C4-2B (cell line): ENCODE results near the gene MCU.

Experiments
- H3K27ac ChIP-seq: fragments of 450-650 bp; 2 replicates; pipeline ENCODE4 v1.5.1; 2017
- ZFX ChIP-seq: fragments of 450-650 bp; IDR thresholded peaks from 2 replicates; pipeline ENCODE4 v1.6.1; 2017
- TF ChIP-seq, protein P1 (sequence below): fragments of 450-650 bp; conservative IDR thresholded peaks from 2 replicates; pipeline ENCODE4 v1.5.1; 2017; ENCODE audit warnings: mild to moderate bottlenecking

MCU gene

DNA sequence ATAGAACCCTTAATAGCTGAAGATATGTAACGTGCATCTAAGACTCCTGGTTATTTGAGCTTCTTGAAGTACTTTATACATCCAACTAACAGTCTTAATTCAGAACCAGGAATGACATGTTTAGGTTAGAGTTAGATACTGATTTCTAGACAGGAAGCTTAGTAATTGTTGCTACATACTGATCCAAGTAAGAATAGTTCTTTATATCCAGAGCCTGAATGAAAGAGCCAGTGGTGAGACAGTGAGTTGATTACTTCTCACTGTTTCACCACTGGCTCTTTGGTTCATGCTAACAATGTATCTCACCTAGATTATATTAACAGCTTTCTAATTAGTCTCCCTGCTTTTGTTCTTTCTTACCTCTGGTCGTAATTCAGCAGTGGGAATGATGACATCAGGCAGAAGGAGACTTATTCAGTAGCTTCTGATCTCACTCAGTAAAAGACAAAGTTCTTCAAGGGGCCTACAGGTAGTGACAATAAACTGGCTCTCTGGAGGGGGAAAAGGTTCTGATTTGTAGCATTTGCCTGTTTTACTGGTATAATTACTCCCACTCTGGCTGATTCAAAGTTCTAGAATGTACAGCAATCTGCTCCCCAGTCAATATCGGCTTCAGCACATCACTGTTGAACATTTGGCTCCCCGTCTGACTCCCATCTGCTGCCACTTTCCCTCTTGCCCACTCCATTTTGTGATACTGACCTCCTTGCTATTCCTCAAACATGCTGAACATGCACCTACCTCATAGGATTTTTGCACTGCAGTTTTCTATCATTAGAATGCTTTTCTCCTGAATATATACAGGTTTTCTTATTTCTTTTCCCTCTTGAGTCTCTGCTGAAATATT lies 29.1 kb downstream of the MCU start:
- no peak overlapping the region for H3K27ac ChIP-seq
- TF ChIP-seq, protein P1, sequence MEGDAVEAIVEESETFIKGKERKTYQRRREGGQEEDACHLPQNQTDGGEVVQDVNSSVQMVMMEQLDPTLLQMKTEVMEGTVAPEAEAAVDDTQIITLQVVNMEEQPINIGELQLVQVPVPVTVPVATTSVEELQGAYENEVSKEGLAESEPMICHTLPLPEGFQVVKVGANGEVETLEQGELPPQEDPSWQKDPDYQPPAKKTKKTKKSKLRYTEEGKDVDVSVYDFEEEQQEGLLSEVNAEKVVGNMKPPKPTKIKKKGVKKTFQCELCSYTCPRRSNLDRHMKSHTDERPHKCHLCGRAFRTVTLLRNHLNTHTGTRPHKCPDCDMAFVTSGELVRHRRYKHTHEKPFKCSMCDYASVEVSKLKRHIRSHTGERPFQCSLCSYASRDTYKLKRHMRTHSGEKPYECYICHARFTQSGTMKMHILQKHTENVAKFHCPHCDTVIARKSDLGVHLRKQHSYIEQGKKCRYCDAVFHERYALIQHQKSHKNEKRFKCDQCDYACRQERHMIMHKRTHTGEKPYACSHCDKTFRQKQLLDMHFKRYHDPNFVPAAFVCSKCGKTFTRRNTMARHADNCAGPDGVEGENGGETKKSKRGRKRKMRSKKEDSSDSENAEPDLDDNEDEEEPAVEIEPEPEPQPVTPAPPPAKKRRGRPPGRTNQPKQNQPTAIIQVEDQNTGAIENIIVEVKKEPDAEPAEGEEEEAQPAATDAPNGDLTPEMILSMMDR: no peak
- no peak for TF ChIP-seq ZFX

DNA sequence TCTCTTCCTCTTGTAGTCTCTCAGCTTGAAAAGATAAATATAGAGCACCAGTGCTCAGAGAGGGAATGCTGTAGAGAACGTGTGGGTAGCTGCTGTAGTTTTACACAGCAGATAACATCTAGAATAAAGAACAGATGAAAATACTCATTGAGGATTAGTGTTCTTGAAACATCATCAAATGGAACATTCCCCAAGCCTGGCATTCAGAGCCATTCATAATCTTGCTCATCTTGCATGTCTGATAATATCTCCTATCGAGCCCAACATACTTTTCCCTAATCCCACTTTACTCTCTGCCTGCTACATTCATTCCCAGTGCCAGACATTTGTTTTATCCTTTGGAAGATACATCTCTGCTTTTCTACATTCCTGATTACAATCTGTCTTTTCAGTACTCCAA lies 35.2 kb downstream of the MCU start:
- no peak overlapping the region for H3K27ac ChIP-seq
- no peak for TF ChIP-seq ZFX
- TF ChIP-seq, protein P1: no peak

DNA sequence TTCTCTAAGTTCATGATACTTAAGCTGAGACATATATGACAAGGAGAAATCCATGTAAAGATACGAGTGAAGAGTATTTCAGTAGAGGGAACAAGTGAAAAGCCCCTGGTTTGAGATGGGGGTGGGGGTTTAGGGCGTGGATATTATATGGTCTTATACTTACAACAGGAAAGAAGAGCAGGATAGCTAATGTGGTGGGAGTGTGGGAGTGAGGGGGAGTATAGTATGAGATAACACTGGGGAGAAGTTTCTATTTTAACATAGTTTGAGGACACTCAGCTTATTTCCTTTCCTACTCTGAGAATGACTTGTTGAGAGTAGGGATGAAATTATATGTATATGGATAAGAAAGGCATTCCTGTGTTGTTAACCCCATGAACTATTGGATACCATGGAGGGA lies 36.5 kb downstream of the MCU start:
- H3K27ac ChIP-seq: no peak overlapping the region
- TF ChIP-seq ZFX: no peak
- TF ChIP-seq, protein P1: no peak

DNA sequence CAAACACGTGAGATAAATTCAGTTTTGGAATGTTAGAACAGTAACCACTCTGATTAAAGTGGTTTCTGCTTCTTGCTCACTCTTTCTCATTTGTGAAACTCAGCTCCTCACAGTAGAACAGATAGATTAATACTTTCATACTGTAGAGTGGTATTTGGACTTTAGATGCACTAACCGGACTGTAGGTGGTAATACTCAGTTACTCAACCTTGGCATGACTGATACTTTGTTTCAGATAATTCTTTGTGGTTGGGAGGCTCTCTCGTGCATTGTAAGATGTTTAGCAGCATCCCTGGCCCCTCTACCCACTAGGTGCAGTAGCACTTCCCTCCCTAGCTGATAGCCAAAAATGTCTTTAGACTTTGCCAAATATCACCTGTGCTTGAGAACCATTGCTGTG lies 37.6 kb downstream of the MCU start:
- H3K27ac ChIP-seq: no peak overlapping the region
- TF ChIP-seq ZFX: no peak
- TF ChIP-seq, protein P1: no peak

DNA sequence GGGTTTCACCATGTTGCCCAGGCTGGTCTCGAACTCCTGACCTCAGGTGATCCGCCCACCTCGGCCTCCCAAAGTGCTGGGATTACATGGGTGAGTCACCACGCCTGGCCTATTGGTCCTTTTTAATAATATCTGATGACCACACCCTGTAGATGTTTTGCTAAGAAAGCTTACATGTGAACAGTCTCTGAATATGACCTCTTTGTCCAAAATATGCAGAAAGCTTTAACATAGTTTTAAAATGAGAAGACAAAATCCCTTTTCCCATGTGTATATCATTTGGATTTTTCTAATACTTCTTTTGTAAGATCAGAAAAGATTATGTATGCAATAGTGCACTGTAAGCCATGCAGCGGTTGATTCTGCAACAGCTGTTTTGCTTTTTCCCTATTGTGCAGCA lies 38.5 kb downstream of the MCU start:
- H3K27ac ChIP-seq: no peak overlapping the region
- TF ChIP-seq ZFX: no peak
- TF ChIP-seq, protein P1: no peak

DNA sequence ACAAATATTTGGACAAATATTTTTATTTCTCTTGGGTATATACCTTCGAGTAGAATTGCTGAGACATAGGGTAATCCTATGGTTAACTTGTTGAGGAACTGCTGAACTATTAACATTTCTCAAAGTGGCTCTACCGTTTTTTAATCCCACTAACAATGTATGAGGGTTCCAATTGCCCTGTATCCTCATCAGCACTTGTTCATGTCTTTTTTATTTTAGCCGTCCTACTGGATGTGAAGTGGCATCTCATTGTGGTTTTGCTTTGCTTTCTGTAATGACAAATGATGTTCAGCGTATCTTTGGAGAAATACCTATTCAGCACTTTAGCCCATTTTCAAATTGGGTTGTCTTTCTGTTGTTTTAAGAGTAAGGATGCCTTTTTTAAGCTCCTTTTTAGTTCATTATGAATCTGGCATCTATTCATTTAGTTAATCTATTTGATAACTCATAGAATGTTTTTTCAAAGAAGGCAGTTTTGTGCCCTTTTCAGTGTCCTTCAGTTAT lies 40.0 kb downstream of the MCU start:
- H3K27ac ChIP-seq: no peak overlapping the region
- no peak for TF ChIP-seq ZFX
- TF ChIP-seq, protein P1: no peak

DNA sequence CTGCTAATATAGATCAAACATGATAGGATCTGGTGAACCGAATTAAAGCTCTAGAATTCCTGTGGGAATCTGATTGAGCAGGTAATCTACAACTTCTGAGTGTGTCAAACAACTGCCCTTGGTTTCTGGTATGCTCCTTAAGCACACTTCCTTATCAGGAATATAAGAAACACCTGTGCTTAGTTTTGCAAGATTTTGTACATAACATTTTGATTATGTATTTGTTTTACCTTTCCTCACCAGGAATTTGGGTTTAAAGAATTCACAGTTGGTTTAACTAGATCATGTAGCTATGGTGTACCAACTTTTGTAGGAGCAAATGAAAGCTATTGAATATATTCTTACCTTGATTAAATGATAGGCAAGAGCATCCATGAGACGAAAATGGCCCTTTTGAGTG lies 40.6 kb downstream of the MCU start:
- TF ChIP-seq, protein P1: no peak
- H3K27ac ChIP-seq: no peak overlapping the region
